ENCODE results near the gene FBXO40. TPM values are rescaled to one million over a fixed set of nuclear protein-coding genes. Genes with fewer than 3 reads are reported as not detected.

Gene FBXO40
- polyA plus RNA-seq, 5 donors, result 0.03 to 0.10 (median 0.06) TPM

DNA sequence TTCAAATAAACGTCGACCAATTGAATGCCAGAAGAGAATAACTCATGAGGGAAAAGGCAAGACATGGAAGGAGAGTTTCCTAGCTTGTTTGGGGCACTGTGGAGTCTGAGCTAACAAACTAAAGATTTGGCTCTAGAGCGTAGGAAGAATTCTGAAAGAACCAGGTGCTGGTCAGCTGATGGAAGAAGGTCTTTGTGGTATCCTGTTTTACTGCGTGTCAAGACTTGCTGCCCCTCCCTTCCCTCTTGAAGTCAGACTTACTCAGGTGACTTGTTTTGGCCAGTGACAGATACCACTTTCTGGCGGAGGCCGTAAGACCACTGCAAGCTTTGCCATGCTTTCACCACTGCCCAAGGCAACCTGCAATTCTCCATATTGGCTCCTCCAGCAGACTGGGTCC lies 68.2 kb downstream of the FBXO40 start:
- no peak for DNase-seq

DNA sequence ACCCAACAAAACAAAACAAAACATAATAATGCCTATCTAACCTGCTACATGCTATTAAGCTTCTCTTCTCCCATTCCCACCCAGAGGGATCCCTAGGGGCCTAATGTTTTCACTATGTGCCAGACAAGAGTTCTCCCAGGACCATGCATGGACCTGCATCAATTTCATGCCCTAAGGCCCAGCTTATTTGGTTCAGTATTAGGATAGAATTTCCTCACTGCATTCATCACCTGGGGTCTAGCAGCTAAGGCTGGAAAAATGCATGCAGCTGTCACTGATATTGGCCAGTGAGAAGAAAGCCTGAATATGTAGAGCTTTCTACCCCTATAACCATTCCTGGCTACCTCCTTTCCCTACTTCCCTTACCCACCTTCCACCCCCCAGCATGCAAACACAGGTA lies 69.6 kb downstream of the FBXO40 start:
- no peak for DNase-seq

DNA sequence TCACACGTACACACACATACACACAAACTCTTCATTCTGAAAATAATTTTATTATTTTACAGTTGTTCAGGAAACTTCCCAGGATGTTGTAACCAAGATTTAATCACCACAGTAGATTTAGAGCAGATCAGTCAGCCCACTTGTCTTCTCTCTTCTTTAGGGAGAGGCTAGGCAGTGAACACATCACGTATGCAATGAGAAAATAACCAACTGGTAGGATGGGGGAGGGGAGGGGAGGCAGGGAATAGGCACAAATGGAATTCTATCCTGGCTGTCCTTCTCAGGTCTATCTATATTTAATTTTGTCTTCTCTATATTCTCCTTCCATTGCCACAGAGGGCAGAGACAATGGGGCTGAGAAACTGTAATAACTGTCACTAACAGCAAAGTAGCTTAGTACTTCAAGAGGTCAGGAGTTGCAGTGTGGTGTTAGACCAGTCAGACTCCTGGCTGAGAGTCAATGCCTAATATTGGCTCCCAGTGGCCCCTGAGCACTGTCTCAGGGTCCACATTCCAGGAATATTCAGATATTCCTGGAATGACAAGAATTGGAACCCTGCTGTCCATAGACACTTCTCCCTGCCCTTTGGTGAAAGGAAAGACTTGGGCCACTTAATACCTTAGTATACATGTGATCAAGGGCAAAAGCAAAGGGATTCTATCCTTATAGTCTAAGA lies 70.1 kb downstream of the FBXO40 start:
- DNase-seq, result no peak

DNA sequence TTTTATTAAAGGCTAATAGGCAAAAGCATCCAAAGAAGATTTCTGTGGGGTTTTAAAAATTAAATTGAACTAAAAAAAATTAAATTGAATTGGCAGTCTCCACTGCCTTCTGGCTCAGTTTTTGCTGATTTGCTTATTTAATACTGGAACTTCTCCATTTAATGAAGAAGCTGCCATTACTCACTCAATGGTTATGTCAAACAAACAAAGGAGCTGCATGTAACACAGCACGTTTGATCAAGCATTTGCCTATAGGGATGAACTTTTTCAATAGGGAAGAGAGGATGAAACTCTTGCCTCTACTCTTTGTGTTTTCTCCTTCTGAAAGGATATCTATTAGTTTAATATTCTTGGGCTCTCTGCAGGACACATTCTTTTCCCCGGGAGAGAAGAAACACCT lies 72.3 kb downstream of the FBXO40 start:
- no peak for DNase-seq

DNA sequence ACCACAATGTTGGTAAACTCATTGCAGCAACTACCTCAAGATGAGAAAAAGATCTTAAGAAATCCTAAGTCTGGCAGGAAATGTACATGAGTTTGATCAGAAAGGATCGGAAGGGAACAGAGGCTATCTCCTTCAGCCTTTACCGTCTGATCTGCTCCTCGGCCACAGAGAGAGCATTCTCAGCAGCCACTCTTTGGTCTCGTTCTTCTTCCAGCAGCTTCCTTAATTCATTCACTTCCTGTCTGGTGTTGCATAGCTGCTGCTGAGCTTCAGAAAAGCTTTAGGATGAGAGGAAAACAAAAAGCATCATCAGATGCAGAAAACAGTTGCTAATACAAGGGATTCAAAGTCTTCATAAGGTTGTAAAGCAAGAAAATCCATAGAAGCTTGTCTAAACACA lies 74.2 kb downstream of the FBXO40 start:
- no peak for DNase-seq

DNA sequence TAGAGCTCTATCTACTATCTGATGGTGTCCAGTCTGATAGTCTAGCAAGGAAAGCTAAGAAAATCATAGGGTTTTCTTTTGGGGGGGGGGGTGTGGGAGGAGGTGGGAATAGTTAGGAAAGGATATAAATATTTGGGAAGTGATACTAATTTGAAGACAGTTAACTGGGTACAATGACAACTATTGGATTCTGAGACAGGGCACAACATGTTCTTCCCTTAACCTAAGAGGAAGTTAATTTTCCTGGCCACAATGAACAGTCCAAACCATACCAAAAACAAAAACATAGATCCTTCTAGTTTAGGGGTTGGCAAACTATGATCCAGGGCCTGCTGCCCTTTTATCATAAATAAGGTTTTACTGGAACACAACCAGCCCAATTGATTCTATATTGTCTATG lies 77.5 kb downstream of the FBXO40 start:
- no peak for DNase-seq

DNA sequence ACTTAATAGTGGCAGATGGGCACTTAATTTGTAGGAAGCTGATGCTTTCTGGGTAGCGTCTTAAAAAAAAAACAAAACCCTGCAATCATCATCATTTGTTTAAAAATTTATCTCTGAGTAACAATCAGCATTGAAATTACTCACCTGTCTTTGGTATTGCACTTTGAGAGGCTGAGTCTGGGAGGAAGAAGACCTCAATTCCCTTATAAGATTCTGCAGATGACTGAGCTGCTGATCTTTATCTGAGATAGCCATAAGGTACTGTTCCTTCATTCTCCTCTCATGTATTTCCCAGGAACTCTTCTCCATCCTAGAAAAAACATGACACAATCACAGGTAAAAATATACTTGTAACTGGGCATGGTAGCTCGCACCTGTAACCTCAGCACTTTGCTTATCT lies 84.0 kb downstream of the FBXO40 start:
- no peak for DNase-seq

Other genes with a start within 250 kb of the FBXO40 start
- 10 to 100 TPM in 1 of 5 donors, 1 to 10 TPM in 4; 3.6 to 12.0 (median 8.3) TPM for gene POLQ, start 47.4 kb upstream of the FBXO40 start, polyA plus RNA-seq (ENCODE audit: insufficient read depth in 1 of 5, insufficient read length in 5 of 5, low replicate concordance in 1 of 5)
- not detected for gene ARGFX, start 25.4 kb upstream of the FBXO40 start, polyA plus RNA-seq (ENCODE audit: insufficient read depth in 1 of 5, insufficient read length in 5 of 5, low replicate concordance in 1 of 5)
- gene HCLS1, start 67.5 kb downstream of the FBXO40 start, polyA plus RNA-seq (ENCODE audit: insufficient read depth in 1 of 5, insufficient read length in 5 of 5, low replicate concordance in 1 of 5), result 1 to 10 TPM; 6.4 to 9.1 (median 7.5) TPM
- 10 to 100 TPM; 56.3 to 75.4 (median 71.1) TPM for gene GOLGB1, start 156.4 kb downstream of the FBXO40 start, polyA plus RNA-seq (ENCODE audit: insufficient read depth in 1 of 5, insufficient read length in 5 of 5, low replicate concordance in 1 of 5)
- gene IQCB1, start 241.7 kb downstream of the FBXO40 start, polyA plus RNA-seq (ENCODE audit: insufficient read depth in 1 of 5, insufficient read length in 5 of 5, low replicate concordance in 1 of 5), result 10 to 100 TPM; 31.0 to 49.7 (median 40.3) TPM
- gene EAF2, start 241.8 kb downstream of the FBXO40 start, polyA plus RNA-seq (ENCODE audit: insufficient read depth in 1 of 5, insufficient read length in 5 of 5, low replicate concordance in 1 of 5), result 1 to 10 TPM; 3.6 to 5.2 (median 4.0) TPM

Data from right lung (tissue), 5 donors.